ENCODE measurements around the gene POLR3A. TPM values are rescaled to one million over a fixed set of nuclear protein-coding genes. Genes with fewer than 3 reads are reported as not detected.
"Not testable (repeated sequence)": the region's sequence is repeated elsewhere in the genome, so short reads cannot be mapped to it uniquely, and the experiment has no call there.

The POLR3A gene
- total RNA-seq, 4 donors from 2014 or later, result 10.0 to 19.4 (median 14.6) TPM

DNA sequence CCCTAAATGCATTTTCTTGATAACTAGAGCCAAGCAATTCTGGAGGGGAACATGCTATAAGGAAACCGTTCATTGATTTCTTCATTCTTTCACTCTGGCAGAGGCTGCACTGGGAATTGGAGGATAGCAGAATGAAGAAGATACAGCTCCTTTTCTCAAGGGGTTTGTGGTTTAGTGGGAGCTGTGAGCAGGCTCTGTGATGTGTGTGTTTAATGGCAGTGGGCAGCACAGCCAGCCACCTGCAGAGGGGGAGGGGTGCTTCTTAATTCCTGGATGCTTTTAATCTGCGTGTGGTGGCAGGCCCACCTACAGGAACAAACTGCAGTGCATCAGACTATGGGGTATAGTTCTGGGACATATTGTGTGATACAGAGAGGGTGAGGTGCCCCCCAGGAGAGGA is 36.3 kb upstream of the POLR3A start:
- Histone ChIP-seq H3K36me3 (no peaks in the 10 kb centered on the region), H3K4me1 (no peaks in the 10 kb centered on the region), H3K27me3 (no peaks in the 10 kb centered on the region), H3K27ac (no peak overlapping the region), H3K9me3 (no peaks in the 10 kb centered on the region), H3K4me3 (no peak overlapping the region)
- intact Hi-C loops (cut with DNase I; ENCODE audit: low total_unique reads), result no loop called here
- TF ChIP-seq CTCF (IDR thresholded peaks at IDR 0.05), result no peak
- no peak for TF ChIP-seq POLR2A (IDR thresholded peaks at IDR 0.05)
- no peak for DNase-seq

- H3K36me3 ChIP-seq; DNase-seq; intact Hi-C loops (cut with DNase I; ENCODE audit: low total_unique reads); H3K4me3 ChIP-seq; H3K9me3 ChIP-seq; H3K4me1 ChIP-seq; H3K27me3 ChIP-seq; H3K27ac ChIP-seq: not testable (repeated sequence)
Observed at GRCh38 chr10:78064919-78065318, 35.6 kb upstream of the POLR3A start.

DNA sequence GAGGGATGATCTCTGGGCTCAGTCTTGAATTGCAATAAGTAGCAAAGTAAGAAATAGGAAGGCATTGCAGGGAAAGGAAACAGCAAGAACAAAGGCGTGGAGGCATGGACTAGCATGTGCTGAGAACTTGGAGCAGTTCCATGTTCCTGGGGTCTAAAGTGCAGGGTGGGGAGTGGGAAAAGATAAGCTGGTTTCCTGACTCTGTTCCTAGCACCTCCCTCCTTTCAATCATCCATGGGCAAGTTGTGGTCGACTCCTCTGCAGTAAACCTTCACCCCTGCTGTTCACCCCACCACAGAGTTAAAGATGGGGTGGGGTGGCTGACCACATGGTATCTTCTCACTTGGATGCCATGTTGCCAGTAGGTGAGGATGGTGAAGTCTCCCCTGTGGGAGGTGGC is 33.9 kb upstream of the POLR3A start:
- intact Hi-C loops (cut with DNase I; ENCODE audit: low total_unique reads), result no loop called here
- DNase-seq, result no peak
- no peaks in the 10 kb centered on the region for H3K27me3 ChIP-seq
- TF ChIP-seq POLR2A (IDR thresholded peaks at IDR 0.05) (no peak), CTCF (IDR thresholded peaks at IDR 0.05) (no peak)
- no peak overlapping the region for H3K4me3 ChIP-seq
- no peaks in the 10 kb centered on the region for H3K36me3 ChIP-seq
- no peaks in the 10 kb centered on the region for H3K9me3 ChIP-seq
- no peaks in the 10 kb centered on the region for H3K4me1 ChIP-seq
- no peak overlapping the region for H3K27ac ChIP-seq

- Histone ChIP-seq H3K4me3 (no peak overlapping the region), H3K9me3 (no peaks in the 10 kb centered on the region), H3K4me1 (no peaks in the 10 kb centered on the region), H3K36me3 (no peaks in the 10 kb centered on the region), H3K27me3 (no peaks in the 10 kb centered on the region), H3K27ac (no peak overlapping the region)
- TF ChIP-seq CTCF (IDR thresholded peaks at IDR 0.05) (no peak), POLR2A (IDR thresholded peaks at IDR 0.05) (no peak)
- DNase-seq, result no peak
- intact Hi-C loops (cut with DNase I; ENCODE audit: low total_unique reads), result no loop called here
Observed at GRCh38 chr10:78062296-78062695, 33.0 kb upstream of the POLR3A start.

DNA sequence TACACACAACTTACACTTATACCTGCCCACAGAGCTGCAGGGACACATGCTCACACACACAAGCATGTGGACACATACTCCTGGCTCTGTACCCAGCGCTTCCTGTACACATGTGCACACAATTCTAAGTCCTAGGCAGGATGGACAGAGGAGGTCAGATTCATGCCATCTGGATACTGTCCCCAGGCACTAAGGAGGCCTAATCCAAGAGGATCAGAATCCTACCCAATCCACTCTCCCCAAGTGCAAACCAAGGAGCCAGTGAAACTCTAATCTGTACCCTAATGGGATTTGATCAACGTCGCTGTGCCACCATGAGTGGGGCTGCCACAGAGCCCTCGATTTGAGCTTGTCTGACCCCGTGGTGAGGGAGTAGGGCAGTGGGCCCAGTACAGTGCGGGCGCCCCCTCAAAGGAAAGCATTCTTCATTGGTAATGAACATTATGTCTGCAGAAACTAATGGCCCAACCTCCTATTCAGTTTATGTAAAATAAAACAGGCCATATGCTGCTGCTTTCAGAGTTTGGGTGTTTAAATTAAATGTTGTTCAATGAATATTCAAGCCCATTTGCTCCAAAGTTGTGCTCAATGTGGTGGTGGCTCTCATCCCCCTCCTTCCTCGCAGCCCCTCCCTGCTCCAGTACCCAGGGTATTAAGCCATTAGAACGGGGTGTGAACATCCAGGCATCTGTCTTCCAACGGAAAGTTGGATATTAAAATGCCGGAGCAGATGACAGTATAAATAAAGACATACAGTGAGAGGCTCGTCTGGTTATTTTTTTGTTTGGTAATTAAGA is 30.8 kb upstream of the POLR3A start:
- no peaks in the 10 kb centered on the region for H3K4me1 ChIP-seq
- H3K36me3 ChIP-seq, result no peaks in the 10 kb centered on the region
- H3K27ac ChIP-seq, result no peak overlapping the region
- H3K4me3 ChIP-seq, result no peak overlapping the region
- TF ChIP-seq POLR2A (IDR thresholded peaks at IDR 0.05) (no peak), CTCF (IDR thresholded peaks at IDR 0.05) (no peak)
- intact Hi-C loops (cut with DNase I; ENCODE audit: low total_unique reads), result no loop called here
- H3K9me3 ChIP-seq, result no peaks in the 10 kb centered on the region
- H3K27me3 ChIP-seq, result no peaks in the 10 kb centered on the region
- DNase-seq, result no peak
